Left lung (tissue), 10 donors: ENCODE data around the gene HYOU1. TPM values are rescaled to one million over a fixed set of nuclear protein-coding genes. Genes with fewer than 3 reads are reported as not detected.
A peak's percentile ranks its signal among the peaks of the same experiment; 100 is the strongest.
"Not testable (repeated sequence)": the region's sequence is repeated elsewhere in the genome, so short reads cannot be mapped to it uniquely, and the experiment has no call there.

Experiments used
- ATAC-seq: fragments of 200-7000 bp; cut with Tn5 transposase; one replicate; pipeline ENCODE4 v1.9.1; 2020; ENCODE audit warnings: moderate library complexity
- DNase-seq, 4 donors: peaks; one replicate each; pipeline ENCODE4 v3.0.0-alpha.2; 2013 to 2020
- H3K27ac ChIP-seq, 2 donors: fragments of 200-600 bp; sonication (generic) in 1 of 2; one replicate each; pipeline versions ENCODE4 v1.5.0 to v1.8.0; 2020 to 2021
- H3K27me3 ChIP-seq, 2 donors: fragments of 200-600 bp; sonication (generic) in 1 of 2; one replicate each; pipeline versions ENCODE4 v1.5.0 to v1.8.0; 2020 to 2021
- H3K36me3 ChIP-seq, 2 donors: fragments of 200-600 bp; sonication (generic) in 1 of 2; one replicate each; pipeline versions ENCODE4 v1.5.0 to v1.8.0; 2020 to 2021
- H3K4me1 ChIP-seq, 2 donors: fragments of 200-600 bp; one replicate each; pipeline ENCODE4 v1.8.0; 2021
- H3K4me3 ChIP-seq, 2 donors: fragments of 200-600 bp; sonication (generic) in 1 of 2; one replicate each; pipeline versions ENCODE4 v1.5.0 to v1.8.0; 2020 to 2021; ENCODE audit warnings: mild to moderate bottlenecking in 1 of 2
- H3K9me3 ChIP-seq, 2 donors: fragments of 200-600 bp; sonication (generic) in 1 of 2; one replicate each; pipeline versions ENCODE4 v1.5.0 to v1.8.0; 2020 to 2021
- intact Hi-C, 2 donors: fragments of 100-400 bp; cut with DNase I; formaldehyde crosslinking; loops; one replicate each; pipeline versions ENCODE4 v1.11.2 to v1.14.2; 2022
- polyA plus RNA-seq, 6 donors: library from polyadenylated mRNA; unstranded; fragments of 120-200 nt; gene quantifications; one replicate each; pipeline ENCODE4 v1.2.1, GENCODE V29; 2013; ENCODE audit not compliant: insufficient read length in 6 of 6
- total RNA-seq, 2 donors: library from RNA; stranded (reverse); fragmentation: NEBNext Ultra II Directional; extraction: Animal tissue kit (Norgen Biotek cat#: 25700); gene quantifications; one replicate each; pipeline ENCODE4 v1.2.1, GENCODE V29; 2021
- TF ChIP-seq, protein P1 (sequence below), 2 donors: fragments of 200-600 bp; sonication (generic) in 1 of 2; IDR thresholded peaks; one replicate each; pipeline versions ENCODE4 v1.5.0 to v1.8.0; 2021; ENCODE audit warnings: antibody characterized with exemption in 2 of 2
- donor health status: DM: no; HTN: yes; CAD: no.
- donor health status: DM: no; HTN: no; CAD: no.

HYOU1 gene
- total and polyA plus RNA-seq, 8 donors, result 66.2 to 272 (median 84.1) TPM

DNA sequence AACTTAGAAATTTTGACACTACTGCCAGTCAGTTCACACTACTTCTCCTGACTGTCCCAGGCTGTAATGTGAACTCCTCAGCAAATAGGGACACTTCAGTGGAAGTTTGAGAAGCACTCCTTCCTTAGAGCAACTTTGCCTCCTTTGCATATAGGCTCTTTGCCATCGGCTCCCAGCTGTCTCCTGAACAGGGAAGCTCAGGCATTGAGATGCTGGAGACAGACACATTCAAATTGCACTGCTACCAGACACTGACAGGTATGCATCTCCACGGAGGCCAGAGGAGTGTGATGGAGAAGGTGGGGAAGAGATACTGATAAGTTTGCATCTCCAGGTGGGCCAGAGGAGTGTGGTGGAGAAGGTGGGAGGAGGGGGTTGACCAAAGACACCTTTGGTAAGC lies 37.0 kb downstream of the HYOU1 start:
- TF ChIP-seq, protein P1, sequence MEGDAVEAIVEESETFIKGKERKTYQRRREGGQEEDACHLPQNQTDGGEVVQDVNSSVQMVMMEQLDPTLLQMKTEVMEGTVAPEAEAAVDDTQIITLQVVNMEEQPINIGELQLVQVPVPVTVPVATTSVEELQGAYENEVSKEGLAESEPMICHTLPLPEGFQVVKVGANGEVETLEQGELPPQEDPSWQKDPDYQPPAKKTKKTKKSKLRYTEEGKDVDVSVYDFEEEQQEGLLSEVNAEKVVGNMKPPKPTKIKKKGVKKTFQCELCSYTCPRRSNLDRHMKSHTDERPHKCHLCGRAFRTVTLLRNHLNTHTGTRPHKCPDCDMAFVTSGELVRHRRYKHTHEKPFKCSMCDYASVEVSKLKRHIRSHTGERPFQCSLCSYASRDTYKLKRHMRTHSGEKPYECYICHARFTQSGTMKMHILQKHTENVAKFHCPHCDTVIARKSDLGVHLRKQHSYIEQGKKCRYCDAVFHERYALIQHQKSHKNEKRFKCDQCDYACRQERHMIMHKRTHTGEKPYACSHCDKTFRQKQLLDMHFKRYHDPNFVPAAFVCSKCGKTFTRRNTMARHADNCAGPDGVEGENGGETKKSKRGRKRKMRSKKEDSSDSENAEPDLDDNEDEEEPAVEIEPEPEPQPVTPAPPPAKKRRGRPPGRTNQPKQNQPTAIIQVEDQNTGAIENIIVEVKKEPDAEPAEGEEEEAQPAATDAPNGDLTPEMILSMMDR (IDR thresholded peaks at IDR 0.05), result no peak
- peak overlapping the region; percentile 68 to 76 for H3K4me3 ChIP-seq
- DNase-seq (no peak), ATAC-seq (no peak)
- peaks cover 18 to 62% of the 10 kb centered on the region in 2 donors for H3K4me1 ChIP-seq
- intact Hi-C loops, result no loop called here
- H3K9me3 ChIP-seq, result no peaks in the 10 kb centered on the region
- no peak overlapping the region for H3K27ac ChIP-seq
- peaks cover 4 to 59% of the 10 kb centered on the region in 2 donors for H3K36me3 ChIP-seq
- H3K27me3 ChIP-seq, result no peaks in the 10 kb centered on the region

DNA sequence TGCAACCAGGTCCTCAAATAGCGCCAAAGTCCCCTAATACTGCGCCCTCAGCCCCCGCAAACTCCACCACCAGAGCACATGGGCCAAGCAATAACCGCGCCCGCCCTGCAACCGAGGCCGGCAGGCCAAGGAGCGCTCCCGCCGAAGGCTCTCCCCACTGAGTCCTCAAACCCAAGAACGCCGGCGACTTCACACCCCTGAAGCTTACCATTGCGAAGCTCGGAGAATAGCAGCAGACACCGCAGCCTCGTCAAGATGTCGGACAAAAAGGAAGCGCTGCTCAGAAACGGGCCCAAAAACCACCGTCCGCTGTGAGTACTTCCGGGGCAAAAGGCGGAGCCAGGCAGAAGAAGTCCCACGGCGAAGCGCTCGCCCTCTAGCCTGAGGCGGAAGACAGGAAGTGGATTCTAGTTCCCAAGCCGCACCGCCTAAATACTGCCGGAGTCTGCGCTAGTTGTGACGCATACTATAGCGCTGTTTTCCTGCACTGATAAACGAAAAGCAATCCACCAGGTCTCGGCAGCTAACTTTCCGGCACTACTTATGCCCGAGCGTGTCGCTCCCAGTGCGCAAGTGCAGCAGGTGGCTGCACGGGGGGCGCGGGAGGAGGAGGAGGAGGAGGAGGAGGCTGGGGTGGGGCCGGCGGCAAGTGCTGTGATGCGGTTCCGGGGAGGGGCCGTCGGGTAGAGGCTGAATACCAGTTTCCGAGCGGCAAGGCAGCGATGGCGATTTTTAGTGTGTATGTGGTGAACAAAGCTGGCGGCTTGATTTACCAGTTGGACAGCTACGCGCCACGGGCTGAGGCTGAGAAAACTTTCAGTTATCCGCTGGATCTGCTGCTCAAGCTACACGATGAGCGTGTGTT lies 38.7 kb downstream of the HYOU1 start, which contains the start of the genes RPS25 and TRAPPC4:
TSS of gene RPS25 (minus strand) at position 270 of the 865 bp plus-strand sequence. CDS start at position 211, 59 bp downstream.
TSS of gene TRAPPC4 (plus strand) at position 693 of the 865 bp plus-strand sequence. CDS start at position 723, 30 bp downstream.
- peak within 1 kb of the TSS; percentile 68 to 76 for H3K4me3 ChIP-seq
- DNase-seq (peak; percentile 96 to 98 (median 98)), ATAC-seq (peak; percentile 97)
- H3K9me3 ChIP-seq, result no peaks in the 10 kb centered on the region
- peak within 1 kb of the TSS; percentile 88 to 97 for H3K27ac ChIP-seq
- intact Hi-C loops, result no loop called here
- TF ChIP-seq, protein P1 (IDR thresholded peaks at IDR 0.05), result no peak
- peaks cover 4 to 59% of the 10 kb centered on the region in 2 donors for H3K36me3 ChIP-seq
- peaks cover 18 to 53% of the 10 kb centered on the region in 2 donors for H3K4me1 ChIP-seq
- no peaks in the 10 kb centered on the region for H3K27me3 ChIP-seq

DNA sequence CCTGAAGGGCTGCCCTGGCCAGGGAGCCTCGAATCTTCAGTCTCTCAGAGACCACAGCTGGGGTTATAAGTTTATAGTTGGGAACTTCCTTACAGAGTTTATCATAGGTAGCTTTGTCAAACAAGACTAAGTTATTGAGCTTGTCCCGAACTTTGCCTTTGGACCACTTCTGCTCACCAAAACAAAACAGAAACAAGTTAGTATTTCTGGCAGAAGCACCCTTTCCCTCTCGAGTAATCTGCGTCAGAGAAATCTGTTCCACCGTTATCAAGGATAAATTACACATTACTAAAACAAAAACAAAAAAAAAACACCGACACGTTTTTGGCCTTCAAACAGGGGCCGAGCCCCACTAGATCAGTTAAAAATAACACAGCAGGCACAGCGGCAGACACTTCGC lies 39.6 kb downstream of the HYOU1 start:
- DNase-seq, intact Hi-C loops, H3K9me3 ChIP-seq, H3K27me3 ChIP-seq, ATAC-seq: not testable (repeated sequence)
- peaks cover 18 to 53% of the 10 kb centered on the region in 2 donors for H3K4me1 ChIP-seq
- peak overlapping the region in 1 of 2 donors; percentile 97 for H3K27ac ChIP-seq
- peak overlapping the region; percentile 68 to 76 for H3K4me3 ChIP-seq
- H3K36me3 ChIP-seq, result peaks cover 4 to 59% of the 10 kb centered on the region in 2 donors

DNA sequence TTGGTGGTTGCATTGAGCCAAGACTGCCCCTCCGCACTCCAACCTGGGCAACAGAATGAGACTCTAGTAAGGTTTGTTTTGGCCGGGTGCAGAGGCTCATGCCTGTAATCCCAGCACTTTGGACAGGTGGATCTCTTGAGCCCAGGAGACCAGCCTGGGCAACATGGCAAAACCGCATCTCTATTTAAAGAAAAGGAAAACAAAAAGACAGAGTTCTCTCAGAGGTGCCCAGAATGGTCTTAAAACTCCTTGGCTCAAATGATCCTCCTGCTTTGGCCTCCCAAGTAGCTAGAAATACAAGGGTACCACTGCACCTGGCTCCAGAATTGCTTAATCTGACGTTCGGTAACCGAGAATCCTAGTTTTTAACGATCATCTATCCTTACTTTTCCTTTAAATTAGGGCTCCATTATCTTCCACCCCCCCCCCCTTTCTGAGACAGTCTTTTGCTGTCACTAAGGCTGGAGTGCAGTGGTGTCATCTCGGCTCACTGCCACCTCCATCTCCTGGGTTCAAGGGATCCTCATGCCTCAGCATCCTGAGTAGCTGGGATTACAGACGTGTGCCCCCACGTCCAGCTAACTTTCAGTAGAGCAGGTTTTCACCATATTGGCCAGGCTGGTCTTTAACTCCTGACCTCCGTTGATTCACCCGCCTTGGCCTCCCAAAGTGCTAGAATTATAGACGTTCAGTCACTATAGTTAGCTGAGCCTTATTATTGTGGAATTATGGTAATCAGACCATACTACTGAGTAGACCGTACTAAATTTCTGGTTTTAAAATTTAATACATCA lies 40.6 kb downstream of the HYOU1 start:
- H3K9me3 ChIP-seq, result no peaks in the 10 kb centered on the region
- peaks cover 18 to 44% of the 10 kb centered on the region in 2 donors for H3K4me1 ChIP-seq
- ATAC-seq (no peak), DNase-seq (no peak)
- intact Hi-C loops, result no loop called here
- H3K27me3 ChIP-seq, result no peaks in the 10 kb centered on the region
- H3K4me3 ChIP-seq, result peak overlapping the region in 1 of 2 donors; percentile 76
- peaks cover 4 to 59% of the 10 kb centered on the region in 2 donors for H3K36me3 ChIP-seq
- no peak overlapping the region for H3K27ac ChIP-seq
- TF ChIP-seq, protein P1 (IDR thresholded peaks at IDR 0.05), result no peak

DNA sequence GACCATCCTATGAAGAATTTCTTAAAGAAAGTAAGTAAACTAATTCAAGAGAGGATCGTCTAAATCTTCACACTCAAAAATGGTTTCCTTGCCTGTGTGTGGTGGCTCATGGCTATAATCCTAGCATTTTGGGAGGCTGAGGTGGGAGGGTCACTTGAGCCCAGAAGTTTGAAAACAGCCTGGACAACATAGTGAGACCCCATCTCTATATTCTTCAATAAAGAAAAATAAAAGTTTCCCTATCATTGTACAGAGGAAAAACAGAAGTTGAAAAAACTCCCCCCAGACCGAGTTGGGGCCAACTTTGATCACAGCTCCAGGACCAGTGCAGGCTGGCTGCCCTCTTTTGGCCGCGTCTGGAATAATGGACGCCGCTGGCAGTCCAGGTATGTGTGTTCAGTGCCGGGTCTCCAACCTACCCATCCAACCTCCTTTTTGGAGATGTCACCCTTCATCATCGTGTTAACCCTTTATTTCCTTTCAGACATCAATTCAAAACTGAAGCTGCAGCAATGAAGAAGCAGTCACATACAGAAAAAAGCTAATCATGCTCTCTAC lies 41.9 kb downstream of the HYOU1 start:
- Histone ChIP-seq H3K36me3 (peaks cover 4 to 69% of the 10 kb centered on the region in 2 donors), H3K27ac (no peak overlapping the region), H3K9me3 (no peaks in the 10 kb centered on the region), H3K4me3 (no peak overlapping the region), H3K4me1 (peaks cover 16 to 31% of the 10 kb centered on the region in 2 donors), H3K27me3 (no peaks in the 10 kb centered on the region)
- TF ChIP-seq, protein P1 (IDR thresholded peaks at IDR 0.05), result no peak
- intact Hi-C loops, result no loop called here
- DNase-seq, result no peak
- ATAC-seq, result no peak
